ENCODE data around the gene CEP83.
"Not testable (repeated sequence)": the region's sequence is repeated elsewhere in the genome, so short reads cannot be mapped to it uniquely, and the experiment has no call there.

The CEP83 gene

DNA sequence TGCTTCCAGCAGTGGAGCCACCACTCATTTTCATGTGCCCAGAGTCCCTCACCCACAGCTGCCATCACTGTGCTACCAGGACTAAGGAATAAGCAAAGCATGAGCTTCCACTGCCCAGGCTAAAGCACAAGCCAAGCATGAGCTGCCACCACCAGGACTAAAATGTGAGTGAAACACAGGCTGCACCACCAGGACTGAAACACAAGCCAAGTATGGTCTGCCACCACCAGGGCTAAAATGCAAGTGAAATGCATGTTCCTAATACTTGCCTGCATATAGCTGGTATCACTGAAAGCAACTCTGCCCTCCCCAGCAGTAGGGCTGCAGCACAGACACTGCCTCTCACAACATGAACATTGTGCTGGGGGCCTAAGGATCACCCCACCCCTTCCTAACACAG lies 30.0 kb downstream of the CEP83 start:
- Histone ChIP-seq H3K4me3 (ENCODE audit: low read depth, low read length) (no peak overlapping the region), H3K27ac (no peak overlapping the region), H3K27me3 (replicated peaks) (no peaks in the 10 kb centered on the region), H3K36me3 (replicated peaks) (no peaks in the 10 kb centered on the region)
- no peak for DNase-seq
- TF ChIP-seq, protein P1, sequence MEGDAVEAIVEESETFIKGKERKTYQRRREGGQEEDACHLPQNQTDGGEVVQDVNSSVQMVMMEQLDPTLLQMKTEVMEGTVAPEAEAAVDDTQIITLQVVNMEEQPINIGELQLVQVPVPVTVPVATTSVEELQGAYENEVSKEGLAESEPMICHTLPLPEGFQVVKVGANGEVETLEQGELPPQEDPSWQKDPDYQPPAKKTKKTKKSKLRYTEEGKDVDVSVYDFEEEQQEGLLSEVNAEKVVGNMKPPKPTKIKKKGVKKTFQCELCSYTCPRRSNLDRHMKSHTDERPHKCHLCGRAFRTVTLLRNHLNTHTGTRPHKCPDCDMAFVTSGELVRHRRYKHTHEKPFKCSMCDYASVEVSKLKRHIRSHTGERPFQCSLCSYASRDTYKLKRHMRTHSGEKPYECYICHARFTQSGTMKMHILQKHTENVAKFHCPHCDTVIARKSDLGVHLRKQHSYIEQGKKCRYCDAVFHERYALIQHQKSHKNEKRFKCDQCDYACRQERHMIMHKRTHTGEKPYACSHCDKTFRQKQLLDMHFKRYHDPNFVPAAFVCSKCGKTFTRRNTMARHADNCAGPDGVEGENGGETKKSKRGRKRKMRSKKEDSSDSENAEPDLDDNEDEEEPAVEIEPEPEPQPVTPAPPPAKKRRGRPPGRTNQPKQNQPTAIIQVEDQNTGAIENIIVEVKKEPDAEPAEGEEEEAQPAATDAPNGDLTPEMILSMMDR (IDR thresholded peaks at IDR 0.05; ENCODE audit: low read depth, low read length, missing control alignments): peak; percentile 34
- in situ Hi-C loops (cut with HindIII; ENCODE audit: low pct_ligation_motif_present, low sequenced_read_pairs): no loop called here

DNA sequence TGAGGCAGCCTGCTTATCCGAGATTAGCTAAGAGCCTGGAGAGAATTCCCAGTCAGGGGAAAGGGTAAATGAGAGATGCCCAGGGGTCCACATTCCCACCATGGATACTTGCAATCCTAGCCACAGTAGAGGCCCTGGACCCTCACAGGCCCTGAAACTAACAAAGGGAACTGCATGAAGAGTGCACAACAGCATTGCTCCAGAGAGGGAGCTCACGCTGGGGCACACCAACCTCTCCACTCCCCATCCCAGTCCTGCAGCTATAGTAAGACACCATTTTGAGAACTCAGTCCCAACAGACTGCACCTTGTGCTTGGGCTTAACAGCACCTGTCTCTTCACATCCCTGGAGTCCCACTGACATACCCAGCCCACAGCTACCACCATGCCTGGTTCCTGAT lies 30.5 kb downstream of the CEP83 start:
- H3K4me3 ChIP-seq (ENCODE audit: low read depth, low read length): no peak overlapping the region
- H3K27ac ChIP-seq: no peak overlapping the region
- H3K36me3 ChIP-seq (replicated peaks): no peaks in the 10 kb centered on the region
- DNase-seq: no peak
- H3K27me3 ChIP-seq (replicated peaks): no peaks in the 10 kb centered on the region
- TF ChIP-seq, protein P1 (IDR thresholded peaks at IDR 0.05; ENCODE audit: low read depth, low read length, missing control alignments): no peak
- in situ Hi-C loops (cut with HindIII; ENCODE audit: low pct_ligation_motif_present, low sequenced_read_pairs): no loop called here

DNA sequence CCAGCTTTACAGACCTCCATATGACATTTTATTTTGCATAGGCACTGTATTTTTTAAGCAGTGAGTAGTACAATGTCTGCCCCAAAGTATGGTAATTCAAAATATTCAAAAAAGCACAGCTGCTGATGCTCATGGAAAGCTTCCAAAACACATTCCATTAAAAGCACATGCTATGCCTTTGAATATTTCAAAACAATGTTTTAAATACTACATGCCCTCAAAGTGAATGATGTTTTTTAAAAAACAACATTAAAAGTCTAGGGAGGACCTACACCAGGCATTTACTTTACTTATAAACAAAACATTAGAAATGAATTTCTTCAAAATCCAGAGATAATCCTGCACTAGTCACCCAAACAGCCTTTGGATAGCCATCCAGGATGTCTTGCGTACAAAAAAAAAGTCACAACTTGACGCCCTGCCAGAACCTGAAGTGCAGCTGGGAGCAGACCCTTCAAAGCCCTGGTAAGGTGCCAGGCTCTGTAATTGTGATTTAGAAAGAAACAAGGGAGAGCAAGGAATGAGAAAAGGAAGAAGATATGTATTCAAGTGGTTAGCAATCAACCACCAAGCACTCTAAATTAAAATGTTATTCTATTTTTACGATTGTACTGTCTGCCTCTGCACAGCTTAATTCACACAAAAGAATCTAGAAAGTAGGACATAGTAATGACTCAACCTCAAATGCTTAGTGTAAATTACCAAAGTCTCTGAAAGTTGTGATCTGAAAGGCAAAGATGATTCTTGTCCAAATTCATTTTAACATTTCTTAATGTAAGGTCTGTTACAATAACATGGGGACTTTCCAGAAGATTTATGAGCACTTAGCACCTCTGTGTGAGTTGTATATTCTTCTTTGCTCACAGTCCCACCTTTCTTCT lies 31.9 kb downstream of the CEP83 start:
- Histone ChIP-seq H3K27me3 (replicated peaks) (no peaks in the 10 kb centered on the region), H3K27ac (no peak overlapping the region), H3K4me3 (ENCODE audit: low read depth, low read length) (no peak overlapping the region), H3K36me3 (replicated peaks) (no peaks in the 10 kb centered on the region)
- in situ Hi-C loops (cut with HindIII; ENCODE audit: low pct_ligation_motif_present, low sequenced_read_pairs): no loop called here
- DNase-seq: peak; percentile 40
- TF ChIP-seq, protein P1 (IDR thresholded peaks at IDR 0.05; ENCODE audit: low read depth, low read length, missing control alignments): no peak

DNA sequence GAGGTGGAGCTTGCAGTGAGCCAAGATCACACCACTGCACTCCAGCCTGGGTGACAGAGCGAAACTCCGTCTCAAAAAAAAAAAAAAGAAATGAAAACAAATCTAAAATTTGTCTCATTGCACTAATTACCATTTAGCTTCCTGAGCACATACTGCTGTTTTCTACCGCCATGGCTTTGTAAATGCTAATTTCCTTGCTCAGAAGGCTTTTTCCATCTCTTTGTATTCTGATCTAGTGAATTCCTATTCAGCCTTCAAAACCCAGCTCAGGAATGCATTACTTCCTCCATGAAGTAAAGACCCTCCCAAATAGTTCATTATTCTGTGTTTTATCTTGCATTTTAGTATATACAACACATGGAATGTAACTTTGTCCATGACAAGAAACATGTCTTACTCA lies 33.6 kb downstream of the CEP83 start:
- Histone ChIP-seq H3K27me3 (replicated peaks) (no peaks in the 10 kb centered on the region), H3K27ac (no peak overlapping the region), H3K4me3 (ENCODE audit: low read depth, low read length) (no peak overlapping the region), H3K36me3 (replicated peaks) (no peaks in the 10 kb centered on the region)
- TF ChIP-seq, protein P1 (IDR thresholded peaks at IDR 0.05; ENCODE audit: low read depth, low read length, missing control alignments): no peak
- in situ Hi-C loops (cut with HindIII; ENCODE audit: low pct_ligation_motif_present, low sequenced_read_pairs): no loop called here
- no peak for DNase-seq

DNA sequence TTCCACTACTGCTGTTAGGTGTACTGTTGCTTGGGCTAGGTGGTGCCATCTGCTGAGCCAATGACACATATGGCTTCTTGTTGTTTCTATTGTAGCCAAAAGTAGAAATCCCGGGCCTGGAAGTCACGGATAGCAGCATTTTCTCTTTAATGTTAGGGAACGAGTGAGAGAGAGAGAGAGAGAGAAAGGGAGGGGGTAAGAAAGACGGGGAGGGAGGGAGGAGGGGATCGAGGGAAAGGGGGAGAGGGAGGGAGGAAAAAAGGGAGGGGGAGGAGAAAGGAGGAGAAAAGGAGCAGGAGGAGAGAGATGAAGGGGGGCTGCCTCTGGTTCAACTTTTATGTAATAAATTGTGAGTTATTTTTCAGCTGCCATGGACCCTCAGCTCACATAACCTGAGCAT lies 34.8 kb downstream of the CEP83 start:
- H3K36me3 ChIP-seq (replicated peaks); H3K27ac ChIP-seq; in situ Hi-C loops (cut with HindIII; ENCODE audit: low pct_ligation_motif_present, low sequenced_read_pairs); H3K27me3 ChIP-seq (replicated peaks); DNase-seq: not testable (repeated sequence)
- H3K4me3 ChIP-seq (ENCODE audit: low read depth, low read length): peak overlapping the region; percentile 44

DNA sequence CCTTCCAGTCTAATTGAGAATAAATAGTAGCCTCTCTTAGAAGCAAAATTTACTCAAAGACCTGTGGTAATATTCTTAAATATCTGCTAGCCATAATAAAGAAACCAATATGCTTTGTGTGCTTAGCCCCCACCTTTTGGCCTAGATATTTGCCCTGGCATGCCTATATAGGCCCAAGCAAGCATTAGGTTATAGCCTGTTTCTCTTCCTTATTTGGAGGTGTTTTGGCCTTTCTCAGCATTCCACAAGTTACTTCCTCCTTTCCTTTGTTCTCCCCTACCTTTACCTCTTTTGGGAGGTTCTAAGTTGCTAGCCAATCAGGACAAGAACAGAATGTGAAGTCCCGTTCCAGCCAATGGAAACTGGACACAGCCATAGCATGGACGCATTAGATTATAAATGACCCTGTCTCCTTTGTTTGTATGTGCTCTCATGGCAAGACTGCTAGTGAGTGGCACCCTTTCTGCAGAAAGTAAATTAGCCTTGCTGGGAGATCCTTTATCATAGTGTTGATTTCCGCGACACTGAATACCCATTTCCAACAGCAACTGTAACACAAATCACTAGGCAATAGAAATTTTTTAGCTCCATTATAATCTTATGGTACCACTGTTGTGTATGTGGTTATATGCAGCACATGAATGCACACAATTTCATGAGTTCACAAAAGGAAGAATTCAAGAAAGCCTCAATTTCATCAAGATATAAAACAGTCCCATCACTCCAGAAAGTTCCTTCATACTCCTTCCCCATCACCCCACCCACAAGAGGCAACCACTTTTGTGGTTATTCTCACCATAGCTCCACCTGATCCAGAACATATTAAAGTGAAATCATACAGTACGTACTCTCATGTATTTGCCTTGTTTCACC lies 37.6 kb downstream of the CEP83 start:
- Histone ChIP-seq H3K4me3 (ENCODE audit: low read depth, low read length) (no peak overlapping the region), H3K27me3 (replicated peaks) (no peaks in the 10 kb centered on the region), H3K36me3 (replicated peaks) (no peaks in the 10 kb centered on the region), H3K27ac (no peak overlapping the region)
- in situ Hi-C loops (cut with HindIII; ENCODE audit: low pct_ligation_motif_present, low sequenced_read_pairs): no loop called here
- DNase-seq: no peak
- TF ChIP-seq, protein P1 (IDR thresholded peaks at IDR 0.05; ENCODE audit: low read depth, low read length, missing control alignments): no peak

Measured in brain microvascular endothelial cell (primary cell).